Keratinocyte (primary cell): ENCODE measurements around the gene TLDC2. TPM values are rescaled to one million over a fixed set of nuclear protein-coding genes. Genes with fewer than 3 reads are reported as not detected.

Experiments used
- DNase-seq: peaks from one replicate; pipeline ENCODE4 v3.0.0-alpha.2; 2011; ENCODE audit warnings: low read depth, missing footprints, low spot score
- FAIRE-seq: peaks from 2 replicates; lab custom pipeline; 2011; peaks lifted over from hg19 to GRCh38; lab: Jason Lieb, UNC
- H2AFZ ChIP-seq: 2 replicates; pipeline ENCODE4 v1.6.0; 2012; ENCODE audit warnings: low read length, control low read depth, inconsistent platforms; ENCODE audit not compliant: control insufficient read depth
- H3K27ac ChIP-seq: 2 replicates; pipeline ENCODE4 v1.5.1; 2011; ENCODE audit warnings: low read length; ENCODE audit not compliant: control insufficient read depth, insufficient read depth
- H3K27me3 ChIP-seq: 3 replicates; pipeline ENCODE4 v1.6.0; 2011; ENCODE audit warnings: low read length; ENCODE audit not compliant: control insufficient read depth, insufficient read depth; ENCODE audit errors: extremely low read depth
- H3K36me3 ChIP-seq, 2 experiments: 2 replicates in 1 of 2; 3 replicates in 1 of 2; pipeline ENCODE4 v1.5.1; 2011; ENCODE audit warnings: low read length in 2 of 2, mild to moderate bottlenecking in 1 of 2; ENCODE audit not compliant: control insufficient read depth in 2 of 2, insufficient read depth in 2 of 2; ENCODE audit errors: extremely low read depth in 1 of 2
- H3K4me1 ChIP-seq: 3 replicates; pipeline ENCODE4 v1.5.1; 2011; ENCODE audit warnings: low read length; ENCODE audit not compliant: control insufficient read depth, insufficient read depth; ENCODE audit errors: extremely low read depth
- H3K4me2 ChIP-seq: 3 replicates; pipeline ENCODE4 v1.6.0; 2011; ENCODE audit warnings: low read depth, low read length; ENCODE audit not compliant: control insufficient read depth, insufficient read depth; ENCODE audit errors: extremely low read depth
- H3K4me3 ChIP-seq, 3 experiments: fragments of 200-600 bp in 1 of 3; sonication (generic) in 1 of 3; 2 replicates in 2 of 3; 3 replicates in 1 of 3; pipeline ENCODE4 v1.5.1; 2011 to 2016; ENCODE audit warnings: low read length in 3 of 3, mild to moderate bottlenecking in 3 of 3, control low read depth in 2 of 3, inconsistent platforms in 1 of 3, low read depth in 1 of 3, mixed read lengths in 1 of 3, mixed run types in 1 of 3, moderate library complexity in 1 of 3; ENCODE audit not compliant: control insufficient read depth in 2 of 3, insufficient read depth in 2 of 3; ENCODE audit errors: extremely low read depth in 1 of 3
- H3K79me2 ChIP-seq: 2 replicates; pipeline ENCODE4 v1.6.0; 2012; ENCODE audit warnings: low read length; ENCODE audit not compliant: control insufficient read depth, insufficient read depth
- H3K9ac ChIP-seq: 3 replicates; pipeline ENCODE4 v1.6.0; 2011; ENCODE audit warnings: low read length; ENCODE audit not compliant: control insufficient read depth, insufficient read depth; ENCODE audit errors: extremely low read depth
- H3K9me1 ChIP-seq: 3 replicates; pipeline ENCODE4 v1.6.0; 2011; ENCODE audit warnings: low read length; ENCODE audit not compliant: control insufficient read depth, insufficient read depth; ENCODE audit errors: extremely low read depth
- H3K9me3 ChIP-seq: 2 replicates; pipeline ENCODE4 v1.5.1; 2012; ENCODE audit warnings: low read depth, low read length; ENCODE audit not compliant: control insufficient read depth
- H4K20me1 ChIP-seq: 3 replicates; pipeline ENCODE4 v1.6.0; 2011; ENCODE audit warnings: low read length; ENCODE audit not compliant: control insufficient read depth, insufficient read depth; ENCODE audit errors: extremely low read depth
- EZH2 ChIP-seq: IDR thresholded peaks from one replicate; pipeline ENCODE4 v1.6.1; 2012; ENCODE audit warnings: inconsistent platforms, mild to moderate bottlenecking, low read length, moderate library complexity
- dilution Hi-C: fragments of 300-500 bp; cut with MboI; formaldehyde crosslinking; loops from one replicate; pipeline ENCODE4 v1.7.0; 2020; ENCODE audit warnings: low sequenced_read_pairs; ENCODE audit not compliant: extremely low pct_ligation_motif_present
- polyA plus RNA-seq, 5 experiments: library from polyadenylated mRNA; depleted of rRNA in 3 of 5; stranded (reverse) in 3 of 5; stranded (forward) in 1 of 5; unstranded in 1 of 5; fragments of >200 nt; gene quantifications; 1 replicate in 1 of 5; 2 replicates in 3 of 5; 3 replicates in 1 of 5; pipeline versions ENCODE4 v1.2.1 to v1.2.3, GENCODE V29; 2011 to 2012; ENCODE audit warnings: missing spikeins in 2 of 5, low read depth in 1 of 5, low replicate concordance in 1 of 5
- TF ChIP-seq, protein P1 (sequence below), 3 experiments: IDR thresholded peaks in 1 of 3; conservative IDR thresholded peaks in 1 of 3; optimal IDR thresholded peaks in 1 of 3; 2 replicates in 2 of 3; 3 replicates in 1 of 3; pipeline versions ENCODE3 to v1.5.1; 2011; ENCODE audit warnings: low read length in 3 of 3, mild to moderate bottlenecking in 3 of 3, moderate library complexity in 2 of 3, control low read depth in 1 of 3, inconsistent platforms in 1 of 3; ENCODE audit not compliant: insufficient read depth in 2 of 3; ENCODE audit errors: extremely low read depth in 1 of 3

The TLDC2 gene
- polyA plus RNA-seq, 1 donor (not counting 4 experiments of a cell fraction or from before 2014, with no cell fraction given), result 0.34 TPM

DNA sequence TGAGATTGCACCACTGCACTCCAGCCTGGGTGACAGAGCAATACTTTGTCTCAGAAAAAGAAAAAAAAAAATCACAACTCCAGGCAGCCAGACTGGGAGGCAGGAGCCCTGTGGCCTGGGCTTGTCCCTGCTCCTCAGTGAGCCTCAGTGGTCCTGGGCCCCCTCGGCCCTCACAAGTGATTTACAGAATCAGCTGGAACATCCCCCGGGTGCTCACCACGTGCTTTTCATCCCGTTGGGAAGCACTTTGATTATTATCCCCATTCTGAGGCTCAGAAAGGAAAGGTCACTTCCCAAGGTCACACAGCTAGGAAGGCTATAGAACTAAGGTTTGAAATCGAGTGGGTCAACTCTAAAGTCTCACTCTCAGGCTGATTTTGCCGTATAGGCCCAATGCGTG is 43.1 kb upstream of the TLDC2 start:
- Histone ChIP-seq H3K27ac (no peak overlapping the region), H3K9me1 (no peaks in the 10 kb centered on the region), H3K4me2 (no peak overlapping the region), H4K20me1 (no peaks in the 10 kb centered on the region), H3K36me3 (peaks cover 14 to 15% of the 10 kb centered on the region in 2 experiments), H3K4me3 (no peak overlapping the region), H3K9me3 (no peaks in the 10 kb centered on the region), H2AFZ (no peak overlapping the region), H3K9ac (no peak overlapping the region), H3K79me2 (no peaks in the 10 kb centered on the region), H3K27me3 (no peaks in the 10 kb centered on the region), H3K4me1 (peaks cover 27% of the 10 kb centered on the region)
- no peak for TF ChIP-seq EZH2
- DNase-seq (no peak), FAIRE-seq (no peak)
- dilution Hi-C loops, result no loop called here

DNA sequence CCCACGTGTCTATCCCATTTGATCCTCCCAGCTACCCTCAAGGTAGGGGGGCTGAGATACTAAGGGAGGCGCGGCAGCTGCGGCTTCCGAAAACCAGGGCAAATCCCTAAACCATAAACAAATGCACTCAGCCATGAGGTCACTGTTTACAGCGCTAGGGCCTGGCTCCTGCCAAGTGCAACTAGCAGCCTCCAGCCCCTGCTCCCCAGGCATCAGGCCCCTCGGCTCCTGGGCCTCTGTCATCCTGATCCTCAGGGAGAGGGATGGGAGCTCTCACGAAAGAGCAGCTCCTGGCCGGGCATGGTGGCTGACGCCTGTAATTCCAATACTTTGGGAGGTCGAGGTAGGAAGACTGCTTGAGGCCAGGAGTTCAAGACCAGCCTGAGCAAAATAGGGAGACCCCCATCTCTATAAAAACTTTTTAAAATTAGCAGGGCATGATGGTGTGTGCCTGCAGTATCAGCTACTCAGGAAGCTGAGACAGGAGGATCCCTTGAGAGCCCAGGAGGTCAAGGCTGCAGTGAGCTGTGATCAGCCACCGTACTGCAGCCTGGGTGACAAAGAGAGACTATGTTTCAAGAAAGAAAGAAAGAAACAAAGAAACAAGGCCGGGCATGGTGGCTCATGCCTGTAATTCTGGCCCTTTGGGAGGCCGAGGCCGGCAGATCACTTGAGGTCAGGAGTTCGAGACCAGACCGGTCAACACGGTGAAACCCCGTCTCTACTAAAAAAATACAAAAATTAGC is 42.5 kb upstream of the TLDC2 start:
- H3K4me1 ChIP-seq, result peaks cover 27% of the 10 kb centered on the region
- no peak overlapping the region for H3K27ac ChIP-seq
- no peak for TF ChIP-seq EZH2
- TF ChIP-seq, protein P1, sequence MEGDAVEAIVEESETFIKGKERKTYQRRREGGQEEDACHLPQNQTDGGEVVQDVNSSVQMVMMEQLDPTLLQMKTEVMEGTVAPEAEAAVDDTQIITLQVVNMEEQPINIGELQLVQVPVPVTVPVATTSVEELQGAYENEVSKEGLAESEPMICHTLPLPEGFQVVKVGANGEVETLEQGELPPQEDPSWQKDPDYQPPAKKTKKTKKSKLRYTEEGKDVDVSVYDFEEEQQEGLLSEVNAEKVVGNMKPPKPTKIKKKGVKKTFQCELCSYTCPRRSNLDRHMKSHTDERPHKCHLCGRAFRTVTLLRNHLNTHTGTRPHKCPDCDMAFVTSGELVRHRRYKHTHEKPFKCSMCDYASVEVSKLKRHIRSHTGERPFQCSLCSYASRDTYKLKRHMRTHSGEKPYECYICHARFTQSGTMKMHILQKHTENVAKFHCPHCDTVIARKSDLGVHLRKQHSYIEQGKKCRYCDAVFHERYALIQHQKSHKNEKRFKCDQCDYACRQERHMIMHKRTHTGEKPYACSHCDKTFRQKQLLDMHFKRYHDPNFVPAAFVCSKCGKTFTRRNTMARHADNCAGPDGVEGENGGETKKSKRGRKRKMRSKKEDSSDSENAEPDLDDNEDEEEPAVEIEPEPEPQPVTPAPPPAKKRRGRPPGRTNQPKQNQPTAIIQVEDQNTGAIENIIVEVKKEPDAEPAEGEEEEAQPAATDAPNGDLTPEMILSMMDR (optimal IDR thresholded peaks at IDR 0.05 in 1 of 3, IDR thresholded peaks at IDR 0.05 in 1 of 3, conservative IDR thresholded peaks at IDR 0.05 in 1 of 3; ENCODE audit: extremely low read depth in 1 of 3, insufficient read depth in 2 of 3, low read length in 3 of 3), result no peak
- H3K36me3 ChIP-seq, result peaks cover 8 to 11% of the 10 kb centered on the region in 2 experiments
- dilution Hi-C loops, result no loop called here
- no peaks in the 10 kb centered on the region for H4K20me1 ChIP-seq
- no peaks in the 10 kb centered on the region for H3K27me3 ChIP-seq
- H3K4me2 ChIP-seq, result no peak overlapping the region
- H3K79me2 ChIP-seq, result no peaks in the 10 kb centered on the region
- no peak overlapping the region for H3K9ac ChIP-seq
- no peak overlapping the region for H2AFZ ChIP-seq
- H3K9me1 ChIP-seq, result no peaks in the 10 kb centered on the region
- no peak overlapping the region for H3K4me3 ChIP-seq
- no peaks in the 10 kb centered on the region for H3K9me3 ChIP-seq
- FAIRE-seq (no peak), DNase-seq (no peak)
